Measurements from ENCODE around the gene FA2H.
"Not testable (repeated sequence)": the region's sequence is repeated elsewhere in the genome, so short reads cannot be mapped to it uniquely, and the experiment has no call there.

FA2H gene

GRCh38 chr16:74743045-74743667 is 31.5 kb downstream of the FA2H start:
- no peak for DNase-seq

DNA sequence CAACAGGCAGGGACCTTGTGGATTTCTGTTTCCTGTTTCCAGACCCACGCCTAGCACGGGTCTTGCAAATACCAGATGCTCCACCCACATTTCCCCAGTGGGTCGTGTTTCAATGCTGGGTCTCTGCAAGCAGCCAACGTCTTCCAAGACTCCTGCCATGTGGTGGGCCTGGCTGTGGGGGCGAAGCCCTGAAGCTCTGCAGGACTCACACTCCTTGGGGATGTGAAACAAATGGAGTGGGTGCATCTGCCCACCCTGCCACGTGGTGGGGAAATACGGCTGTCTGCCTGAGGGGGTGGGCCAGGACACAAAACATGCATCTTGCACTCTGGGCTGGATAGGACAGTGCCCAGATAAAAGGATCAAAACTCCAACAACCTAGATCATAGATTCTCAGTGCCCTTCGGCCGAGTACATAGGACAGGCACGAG is 32.6 kb downstream of the FA2H start:
- no peak for DNase-seq

- DNase-seq = no peak
Measured at GRCh38 chr16:74740795-74741304, 33.8 kb downstream of the FA2H start.

- DNase-seq = no peak
Measured at GRCh38 chr16:74739275-74739674, 35.3 kb downstream of the FA2H start.

GRCh38 chr16:74738816-74739215 is 35.8 kb downstream of the FA2H start:
- no peak for DNase-seq

DNA sequence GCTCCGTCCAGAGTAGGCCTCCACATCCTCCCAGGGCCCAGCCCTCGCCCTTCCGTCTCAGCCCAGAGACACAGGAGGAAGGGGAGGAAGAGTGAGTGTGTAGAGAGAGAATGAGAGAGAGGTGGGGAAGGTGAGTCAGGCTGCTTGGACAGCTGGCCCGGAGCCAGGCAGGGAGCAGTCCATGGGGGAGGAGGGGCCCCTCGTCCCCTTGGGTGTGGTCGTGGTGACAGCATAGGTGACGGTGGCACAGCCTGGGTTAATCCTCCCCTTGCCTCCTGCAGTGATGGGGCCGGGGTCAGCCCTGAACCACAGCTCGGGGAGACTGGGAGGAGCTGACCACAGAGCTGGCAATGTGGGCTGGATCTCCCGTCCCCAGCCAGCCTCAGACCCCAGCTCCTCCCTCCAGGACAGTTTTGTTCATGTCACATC is 36.5 kb downstream of the FA2H start:
- no peak for DNase-seq

- no peak for DNase-seq
Measured at GRCh38 chr16:74737521-74737920, 37.1 kb downstream of the FA2H start.

DNA sequence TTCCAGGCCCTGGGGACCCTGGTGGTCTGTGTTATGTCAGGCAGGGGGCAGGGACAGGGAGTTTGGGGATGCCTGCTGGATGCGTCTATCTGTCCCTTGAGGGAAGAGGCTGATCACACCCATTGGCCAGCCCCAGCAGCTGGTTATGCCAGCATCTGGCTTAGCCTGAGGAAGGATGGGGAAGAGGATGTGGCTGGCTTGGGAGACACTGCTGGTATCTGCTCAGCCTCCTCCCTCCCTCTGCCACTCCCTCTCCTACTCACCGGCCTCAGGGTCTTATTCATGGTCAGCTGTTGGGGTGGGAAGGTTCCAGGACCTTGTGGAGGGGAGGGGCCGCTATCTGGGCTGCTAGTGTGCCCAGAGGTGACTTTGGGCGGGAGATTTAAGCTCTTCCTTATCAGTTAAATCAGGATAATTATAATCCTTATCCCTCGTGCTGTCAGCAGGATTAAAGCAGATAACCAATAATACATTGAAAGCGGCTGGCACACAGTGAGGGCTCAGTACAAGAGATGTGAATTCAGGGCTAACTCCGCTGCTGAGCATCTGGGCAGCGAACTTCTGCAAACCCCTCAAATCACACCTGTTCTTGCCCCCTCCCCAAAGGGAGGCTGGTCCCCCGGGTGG is 38.0 kb downstream of the FA2H start:
- no peak for DNase-seq

DNA sequence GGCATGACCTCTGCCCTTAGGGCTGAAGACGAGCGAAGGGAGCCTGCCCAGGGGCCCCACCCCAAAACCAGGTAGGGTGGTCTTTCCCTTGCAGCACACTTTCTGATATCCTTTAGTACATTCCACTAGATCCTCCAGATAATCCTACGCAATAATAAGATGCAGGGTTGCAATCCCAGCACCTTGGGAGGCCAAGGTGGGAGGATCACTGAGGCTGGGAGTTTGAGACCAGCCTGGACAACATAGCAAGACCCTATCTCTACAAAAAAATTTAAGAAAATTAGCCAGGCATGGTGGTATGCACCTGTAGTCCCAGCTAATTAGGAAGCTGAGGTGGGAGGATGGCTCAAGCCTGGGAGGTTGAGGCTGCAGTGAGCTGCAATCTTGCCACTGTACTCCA is 39.1 kb downstream of the FA2H start:
- DNase-seq = no peak

- DNase-seq = no peak
Measured at GRCh38 chr16:74735162-74735452, 39.5 kb downstream of the FA2H start.

DNA sequence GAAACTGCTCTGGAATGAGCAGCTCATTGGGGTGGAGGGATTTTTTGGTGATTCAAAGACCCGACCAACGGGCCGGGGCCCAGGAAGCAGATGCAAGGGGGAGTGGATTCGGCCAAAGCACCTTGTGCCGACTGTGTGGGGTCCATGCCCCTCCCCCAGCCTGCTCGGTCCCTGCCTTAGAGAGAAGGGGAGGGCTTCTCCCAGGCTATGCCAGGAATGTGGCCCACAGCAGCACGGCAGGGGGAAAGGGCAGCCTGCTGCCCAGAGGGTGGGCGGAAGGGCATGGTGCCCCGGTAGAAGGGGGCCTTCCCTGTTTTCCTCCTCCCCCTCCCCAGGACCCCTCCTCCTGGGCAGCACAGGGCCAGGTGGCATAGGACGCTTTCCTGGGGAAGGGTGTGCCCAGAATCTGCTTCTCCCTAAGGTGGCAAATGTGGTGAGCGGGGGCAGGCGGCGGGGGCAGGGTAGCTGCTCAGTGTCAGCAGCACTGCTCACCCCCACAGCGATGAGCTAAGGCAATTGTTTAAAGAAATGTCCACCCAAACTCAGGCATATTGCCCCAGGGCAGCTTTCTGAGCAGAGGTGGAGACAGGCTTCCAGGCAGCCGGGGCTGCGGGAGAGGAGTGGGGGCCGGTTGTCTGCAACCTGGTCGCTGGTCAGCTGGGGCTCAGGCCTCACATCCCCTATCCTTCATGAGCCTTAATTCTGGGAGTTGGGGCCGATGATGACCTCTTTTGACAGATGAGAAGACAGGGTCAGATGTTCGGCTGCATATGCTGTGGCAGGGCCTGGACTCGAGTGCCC is 40.1 kb downstream of the FA2H start:
- DNase-seq = no peak

GRCh38 chr16:74732707-74733350 is 41.8 kb downstream of the FA2H start:
- no peak for DNase-seq

- no peak for DNase-seq
Measured at GRCh38 chr16:74731853-74732477, 42.7 kb downstream of the FA2H start.

- no peak for DNase-seq
Measured at GRCh38 chr16:74729783-74730683, 44.6 kb downstream of the FA2H start.

GRCh38 chr16:74727903-74728302 is 46.7 kb downstream of the FA2H start:
- DNase-seq = no peak

- DNase-seq = no peak
Measured at GRCh38 chr16:74726716-74727115, 47.9 kb downstream of the FA2H start.

GRCh38 chr16:74725651-74726455 is 48.8 kb downstream of the FA2H start:
- no peak for DNase-seq

- DNase-seq = peak; percentile 60
Measured at GRCh38 chr16:74724820-74725549, 49.6 kb downstream of the FA2H start.

DNA sequence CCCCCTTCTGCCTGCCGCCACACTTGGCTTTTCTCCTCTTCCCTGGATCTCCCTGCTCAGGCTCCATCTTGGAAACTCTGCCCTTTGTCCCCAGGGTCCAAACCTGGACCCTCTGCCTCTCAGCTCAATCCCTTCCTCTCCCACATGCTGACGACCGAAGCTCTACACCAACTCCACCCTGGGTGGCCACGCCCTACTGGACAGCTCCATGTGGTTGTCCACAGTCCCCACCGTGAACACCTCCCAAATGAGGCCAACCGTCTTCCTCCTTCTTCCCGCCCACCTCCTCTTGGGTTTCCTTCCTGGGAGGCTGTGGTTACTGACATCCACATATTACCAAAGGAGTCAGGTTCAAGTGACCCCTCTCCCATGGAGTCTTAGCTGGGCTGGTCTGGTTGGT is 51.4 kb downstream of the FA2H start:
- DNase-seq = no peak

DNA sequence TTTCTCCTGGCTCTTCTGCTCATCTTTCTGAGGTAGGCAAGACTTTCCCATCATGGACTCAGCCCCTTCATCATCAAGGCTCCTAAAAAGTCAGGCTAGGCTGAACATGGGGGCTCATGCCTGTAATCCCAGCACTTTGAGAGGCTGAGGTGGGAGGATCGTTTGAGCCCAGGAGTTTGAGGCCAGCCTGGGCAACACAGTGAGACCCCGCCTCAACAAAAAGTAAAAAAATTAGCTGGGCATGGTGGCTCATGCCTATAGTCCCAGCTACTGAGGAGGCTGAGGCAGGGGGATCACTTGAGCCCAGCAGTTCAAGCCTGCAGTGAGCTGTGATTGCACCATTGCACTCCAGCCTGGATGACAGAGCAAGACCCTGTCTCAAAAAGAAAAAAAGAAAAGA is 52.5 kb downstream of the FA2H start:
- not testable (repeated sequence) for DNase-seq
